ENCODE data around the gene UBAP1. TPM values are rescaled to one million over a fixed set of nuclear protein-coding genes. Genes with fewer than 3 reads are reported as not detected.
"Not testable (repeated sequence)": the region's sequence is repeated elsewhere in the genome, so short reads cannot be mapped to it uniquely, and the experiment has no call there.

The UBAP1 gene
- total RNA-seq, 1 donor from 2014 or later = 47.0 TPM

- DNase-seq (ENCODE audit: low spot score) = no peak
Observed at GRCh38 chr9:34259315-34259714, 80.5 kb downstream of the UBAP1 start.

- no peak for DNase-seq (ENCODE audit: low spot score)
Observed at GRCh38 chr9:34262971-34263370, 84.1 kb downstream of the UBAP1 start.

- DNase-seq (ENCODE audit: low spot score) = no peak
Observed at GRCh38 chr9:34267660-34268059, 88.8 kb downstream of the UBAP1 start.

- DNase-seq (ENCODE audit: low spot score) = no peak
Observed at GRCh38 chr9:34271265-34272006, 92.6 kb downstream of the UBAP1 start.

- no peak for DNase-seq (ENCODE audit: low spot score)
Observed at GRCh38 chr9:34272101-34272541, 93.3 kb downstream of the UBAP1 start.

- not testable (repeated sequence) for DNase-seq (ENCODE audit: low spot score)
Observed at GRCh38 chr9:34273588-34273987, 94.7 kb downstream of the UBAP1 start.

GRCh38 chr9:34275811-34276210 lies 97.0 kb downstream of the UBAP1 start:
- DNase-seq (ENCODE audit: low spot score) = no peak

GRCh38 chr9:34276772-34277171 lies 97.9 kb downstream of the UBAP1 start:
- DNase-seq (ENCODE audit: low spot score) = no peak

- DNase-seq (ENCODE audit: low spot score) = no peak
Observed at GRCh38 chr9:34279411-34279810, 100.6 kb downstream of the UBAP1 start.

GRCh38 chr9:34282096-34282495 lies 103.3 kb downstream of the UBAP1 start:
- no peak for DNase-seq (ENCODE audit: low spot score)

- no peak for DNase-seq (ENCODE audit: low spot score)
Observed at GRCh38 chr9:34289159-34289558, 110.3 kb downstream of the UBAP1 start.

GRCh38 chr9:34291023-34291422 lies 112.2 kb downstream of the UBAP1 start:
- DNase-seq (ENCODE audit: low spot score) = no peak

GRCh38 chr9:34291423-34291822 lies 112.6 kb downstream of the UBAP1 start:
- DNase-seq (ENCODE audit: low spot score) = no peak

- DNase-seq (ENCODE audit: low spot score) = no peak
Observed at GRCh38 chr9:34292552-34292951, 113.7 kb downstream of the UBAP1 start.

- not testable (repeated sequence) for DNase-seq (ENCODE audit: low spot score)
Observed at GRCh38 chr9:34301064-34301463, 122.2 kb downstream of the UBAP1 start.

Other genes starting within 250 kb of the UBAP1 start
- gene UBAP2, start 130.2 kb upstream of the UBAP1 start, total RNA-seq = 54.6 TPM
- 31.6 TPM for gene DCAF12, start 52.3 kb upstream of the UBAP1 start, total RNA-seq
- 0.94 TPM for gene KIF24, start 150.2 kb downstream of the UBAP1 start, total RNA-seq
- gene NUDT2, start 150.5 kb downstream of the UBAP1 start, total RNA-seq = 18.7 TPM
- gene MYORG, start 197.9 kb downstream of the UBAP1 start, total RNA-seq = 8.1 TPM

Data from ureter (tissue), 1 donor.